Measurements from ENCODE around the gene PRRT4.

DNA sequence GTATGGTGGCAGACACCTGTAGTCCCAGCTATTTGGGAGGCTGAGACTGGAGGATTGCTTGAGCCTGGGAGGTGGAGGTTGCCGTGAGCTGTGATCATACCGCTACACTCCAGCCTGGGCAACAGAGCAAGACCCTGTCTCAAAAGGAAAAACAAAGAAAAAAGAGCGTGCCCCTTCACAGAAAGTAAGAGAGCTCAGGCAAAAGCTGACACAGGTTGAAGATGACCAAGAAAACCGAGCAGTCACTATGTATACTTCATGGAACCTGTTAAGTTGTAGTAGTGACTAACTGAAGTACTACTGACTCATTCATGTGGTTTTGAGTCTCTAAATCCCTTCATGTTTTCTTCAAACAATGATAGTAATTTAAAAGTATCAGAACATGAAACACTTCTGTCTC is 1.2 kb upstream of the PRRT4 start:
- no peak for TF ChIP-seq MAZ (IDR thresholded peaks at IDR 0.05; ENCODE audit: borderline replicate concordance, low read depth, low read length)
- no peak for TF ChIP-seq POLR2A (IDR thresholded peaks at IDR 0.05; ENCODE audit: low read depth, low read length)
- TF ChIP-seq, protein P1, sequence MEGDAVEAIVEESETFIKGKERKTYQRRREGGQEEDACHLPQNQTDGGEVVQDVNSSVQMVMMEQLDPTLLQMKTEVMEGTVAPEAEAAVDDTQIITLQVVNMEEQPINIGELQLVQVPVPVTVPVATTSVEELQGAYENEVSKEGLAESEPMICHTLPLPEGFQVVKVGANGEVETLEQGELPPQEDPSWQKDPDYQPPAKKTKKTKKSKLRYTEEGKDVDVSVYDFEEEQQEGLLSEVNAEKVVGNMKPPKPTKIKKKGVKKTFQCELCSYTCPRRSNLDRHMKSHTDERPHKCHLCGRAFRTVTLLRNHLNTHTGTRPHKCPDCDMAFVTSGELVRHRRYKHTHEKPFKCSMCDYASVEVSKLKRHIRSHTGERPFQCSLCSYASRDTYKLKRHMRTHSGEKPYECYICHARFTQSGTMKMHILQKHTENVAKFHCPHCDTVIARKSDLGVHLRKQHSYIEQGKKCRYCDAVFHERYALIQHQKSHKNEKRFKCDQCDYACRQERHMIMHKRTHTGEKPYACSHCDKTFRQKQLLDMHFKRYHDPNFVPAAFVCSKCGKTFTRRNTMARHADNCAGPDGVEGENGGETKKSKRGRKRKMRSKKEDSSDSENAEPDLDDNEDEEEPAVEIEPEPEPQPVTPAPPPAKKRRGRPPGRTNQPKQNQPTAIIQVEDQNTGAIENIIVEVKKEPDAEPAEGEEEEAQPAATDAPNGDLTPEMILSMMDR (conservative IDR thresholded peaks at IDR 0.05; ENCODE audit: low read depth, low read length) = no peak
- TF ChIP-seq, protein P2, sequence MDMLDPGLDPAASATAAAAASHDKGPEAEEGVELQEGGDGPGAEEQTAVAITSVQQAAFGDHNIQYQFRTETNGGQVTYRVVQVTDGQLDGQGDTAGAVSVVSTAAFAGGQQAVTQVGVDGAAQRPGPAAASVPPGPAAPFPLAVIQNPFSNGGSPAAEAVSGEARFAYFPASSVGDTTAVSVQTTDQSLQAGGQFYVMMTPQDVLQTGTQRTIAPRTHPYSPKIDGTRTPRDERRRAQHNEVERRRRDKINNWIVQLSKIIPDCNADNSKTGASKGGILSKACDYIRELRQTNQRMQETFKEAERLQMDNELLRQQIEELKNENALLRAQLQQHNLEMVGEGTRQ (IDR thresholded peaks at IDR 0.05; ENCODE audit: low read depth, low read length) = no peak
- TF ChIP-seq RFX5 (IDR thresholded peaks at IDR 0.05; ENCODE audit: low read depth, low read length) = no peak
- no peak for TF ChIP-seq RAD21 (IDR thresholded peaks at IDR 0.05; ENCODE audit: low read length)

Measured in IMR-90 (cell line).